GM18499 (cell line): Measurements from ENCODE around the gene REG4.
"Not testable (repeated sequence)": the region's sequence is repeated elsewhere in the genome, so short reads cannot be mapped to it uniquely, and the experiment has no call there.

Experiments used
- ATAC-seq: cut with Tn5 transposase; IDR thresholded peaks from one replicate; pipeline ENCODE4 v1.9.1; 2021; ENCODE audit warnings: moderate number of reproducible peaks; ENCODE audit not compliant: insufficient read depth, unreplicated experiment

Gene REG4

GRCh38 chr1:119808972-119809550, 2.2 kb downstream of the REG4 start:
- no peak for ATAC-seq

- no peak for ATAC-seq
Measured at GRCh38 chr1:119808491-119808890, 2.8 kb downstream of the REG4 start.

GRCh38 chr1:119806489-119806888, 4.8 kb downstream of the REG4 start:
- ATAC-seq, result no peak

GRCh38 chr1:119805746-119806145, 5.5 kb downstream of the REG4 start:
- ATAC-seq, result no peak

- ATAC-seq, result no peak
Measured at GRCh38 chr1:119805247-119805646, 6.0 kb downstream of the REG4 start.

- ATAC-seq, result no peak
Measured at GRCh38 chr1:119799599-119800177, 11.6 kb downstream of the REG4 start.

- no peak for ATAC-seq
Measured at GRCh38 chr1:119799003-119799402, 12.3 kb downstream of the REG4 start.

GRCh38 chr1:119797606-119798005, 13.7 kb downstream of the REG4 start:
- no peak for ATAC-seq

GRCh38 chr1:119797162-119797561, 14.1 kb downstream of the REG4 start:
- ATAC-seq, result no peak

GRCh38 chr1:119795261-119796200, 15.7 kb downstream of the REG4 start:
- ATAC-seq, result no peak

GRCh38 chr1:119794876-119795240, 16.4 kb downstream of the REG4 start:
- no peak for ATAC-seq

GRCh38 chr1:119794230-119794875, 16.9 kb downstream of the REG4 start:
- no peak for ATAC-seq

- no peak for ATAC-seq
Measured at GRCh38 chr1:119791377-119791776, 19.9 kb downstream of the REG4 start.

- no peak for ATAC-seq
Measured at GRCh38 chr1:119790451-119791198, 20.6 kb downstream of the REG4 start.

- ATAC-seq, result no peak
Measured at GRCh38 chr1:119787776-119788175, 23.5 kb downstream of the REG4 start.

GRCh38 chr1:119786473-119787050, 24.7 kb downstream of the REG4 start:
- not testable (repeated sequence) for ATAC-seq

- ATAC-seq, result not testable (repeated sequence)
Measured at GRCh38 chr1:119786046-119786445, 25.2 kb downstream of the REG4 start.

GRCh38 chr1:119784191-119784781, 27.0 kb downstream of the REG4 start:
- no peak for ATAC-seq

- no peak for ATAC-seq
Measured at GRCh38 chr1:119783354-119784185, 27.7 kb downstream of the REG4 start.
